GM18498 (cell line): ENCODE data around the gene GUCY1A1.

Experiments used
- ATAC-seq: cut with Tn5 transposase; IDR thresholded peaks from one replicate; pipeline ENCODE4 v1.9.1; 2021; ENCODE audit warnings: mild to moderate bottlenecking, moderate library complexity; ENCODE audit not compliant: unreplicated experiment

GUCY1A1 gene

GRCh38 chr4:155734065-155734464 lies 67.4 kb downstream of the GUCY1A1 start:
- no peak for ATAC-seq

- ATAC-seq, result no peak
These were observed 68.3 kb downstream of the GUCY1A1 start for GRCh38 chr4:155734951-155735350.

- ATAC-seq, result no peak
These were observed 68.8 kb downstream of the GUCY1A1 start for GRCh38 chr4:155735496-155735895.

GRCh38 chr4:155738548-155738947 lies 71.9 kb downstream of the GUCY1A1 start:
- ATAC-seq, result no peak

- no peak for ATAC-seq
These were observed 74.9 kb downstream of the GUCY1A1 start for GRCh38 chr4:155741546-155741945.

- no peak for ATAC-seq
These were observed 75.8 kb downstream of the GUCY1A1 start for GRCh38 chr4:155742310-155743015.

GRCh38 chr4:155745984-155746383 lies 79.3 kb downstream of the GUCY1A1 start:
- ATAC-seq, result no peak

GRCh38 chr4:155748039-155748438 lies 81.4 kb downstream of the GUCY1A1 start:
- no peak for ATAC-seq

GRCh38 chr4:155749041-155749440 lies 82.4 kb downstream of the GUCY1A1 start:
- no peak for ATAC-seq

- ATAC-seq, result no peak
These were observed 84.9 kb downstream of the GUCY1A1 start for GRCh38 chr4:155751569-155751968.

GRCh38 chr4:155757745-155758265 lies 91.2 kb downstream of the GUCY1A1 start:
- ATAC-seq, result no peak

GRCh38 chr4:155758481-155759371 lies 92.1 kb downstream of the GUCY1A1 start, which contains the start of gene GUCY1B1:
Gene GUCY1B1, plus strand, starts transcription at chr4:155759021. Its CDS starts 120 bp downstream, at chr4:155759141.
- peak; percentile 97 for ATAC-seq

- peak; percentile 21 for ATAC-seq
These were observed 93.0 kb downstream of the GUCY1A1 start for GRCh38 chr4:155759372-155760252.

GRCh38 chr4:155761047-155761446 lies 94.4 kb downstream of the GUCY1A1 start:
- ATAC-seq, result no peak

- ATAC-seq, result no peak
These were observed 95.3 kb downstream of the GUCY1A1 start for GRCh38 chr4:155761916-155762315.

GRCh38 chr4:155762334-155762733 lies 95.7 kb downstream of the GUCY1A1 start:
- no peak for ATAC-seq

GRCh38 chr4:155763551-155763950 lies 96.9 kb downstream of the GUCY1A1 start:
- ATAC-seq, result no peak

GRCh38 chr4:155765149-155765548 lies 98.5 kb downstream of the GUCY1A1 start:
- ATAC-seq, result no peak

GRCh38 chr4:155766622-155767021 lies 100.0 kb downstream of the GUCY1A1 start:
- ATAC-seq, result no peak

GRCh38 chr4:155768370-155768769 lies 101.7 kb downstream of the GUCY1A1 start:
- no peak for ATAC-seq

GRCh38 chr4:155769090-155769489 lies 102.4 kb downstream of the GUCY1A1 start:
- ATAC-seq, result peak; percentile 91
